OCI-LY1 (cell line): ENCODE data around the gene CMTM8.

Source experiments
- CTCF ChIP-seq: fragments of 200-600 bp; sonication (generic), shearing (Covaris generic); IDR thresholded peaks from 2 replicates; pipeline ENCODE4 v1.5.1; 2017; ENCODE audit warnings: mild to moderate bottlenecking, antibody characterized with exemption, low read length, moderate library complexity, mixed read lengths
- EZH2 ChIP-seq: fragments of 200-600 bp; sonication (generic), shearing (Covaris generic); IDR thresholded peaks from 2 replicates; pipeline ENCODE4 v1.8.0; 2017; ENCODE audit warnings: borderline replicate concordance, mixed run types, mild to moderate bottlenecking, antibody characterized with exemption, low read length, moderate library complexity, mixed read lengths

- no peak for TF ChIP-seq CTCF
- TF ChIP-seq EZH2 = no peak
Measured at GRCh38 chr3:32306072-32306471, 67.6 kb downstream of the CMTM8 start.
